Muscle of leg (tissue), 11 donors: Measurements from ENCODE around the gene IL17REL. TPM values are rescaled to one million over a fixed set of nuclear protein-coding genes. Genes with fewer than 3 reads are reported as not detected.
"Not testable (repeated sequence)": the region's sequence is repeated elsewhere in the genome, so short reads cannot be mapped to it uniquely, and the experiment has no call there.

Source experiments
- DNase-seq: peaks from one replicate; pipeline ENCODE4 v3.0.0; 2013
- H3K27ac ChIP-seq: one replicate; pipeline ENCODE4 v1.5.1; 2013; ENCODE audit warnings: mild to moderate bottlenecking, low read length, control low read depth
- H3K27me3 ChIP-seq: one replicate; pipeline ENCODE4 v1.6.1; 2013; ENCODE audit warnings: low read length; ENCODE audit not compliant: control insufficient read depth, insufficient read depth
- H3K36me3 ChIP-seq: one replicate; pipeline ENCODE4 v1.6.1; 2013; ENCODE audit warnings: low read length; ENCODE audit not compliant: control insufficient read depth, insufficient read depth
- H3K4me1 ChIP-seq: one replicate; pipeline ENCODE4 v1.6.1; 2013; ENCODE audit warnings: low read length; ENCODE audit not compliant: control insufficient read depth, insufficient read depth
- H3K4me3 ChIP-seq: one replicate; pipeline ENCODE4 v1.5.1; 2013; ENCODE audit warnings: low read length, control low read depth
- H3K9me3 ChIP-seq: replicated peaks from 2 replicates; pipeline ENCODE4 v1.6.1; 2013; ENCODE audit warnings: low read depth, low read length; ENCODE audit not compliant: control insufficient read depth
- WGBS: methylation state at CpG from one replicate; pipeline ENCODE4 v1.1.5; 2013; ENCODE audit warnings: missing lambda C conversion rate; ENCODE audit not compliant: insufficient coverage; 5-methylcytosine and 5-hydroxymethylcytosine counted together
- polyA plus RNA-seq, 8 donors: library from polyadenylated mRNA; unstranded; fragments of 120-200 nt; gene quantifications; one replicate each; pipeline versions ENCODE4 v1.2.1 to v1.2.3, GENCODE V29; 2013; ENCODE audit warnings: inconsistent platforms in 1 of 8, low replicate concordance in 1 of 8; ENCODE audit not compliant: insufficient read length in 8 of 8, insufficient read depth in 1 of 8
- total RNA-seq: library from RNA; stranded (reverse); fragments of 120-200 nt; gene quantifications from one replicate; pipeline ENCODE4 v1.2.4, GENCODE V29; 2013

IL17REL gene
- total and polyA plus RNA-seq, 9 donors = 0.05 TPM; not detected in 8

- no peaks in the 10 kb centered on the region for H3K36me3 ChIP-seq
- H3K4me3 ChIP-seq = no peak overlapping the region
- DNase-seq = no peak
- peaks cover 2% of the 10 kb centered on the region for H3K4me1 ChIP-seq
- H3K27ac ChIP-seq = no peak overlapping the region
- peaks cover 7% of the 10 kb centered on the region for H3K9me3 ChIP-seq
- 81% methylated on average over 3 of the region's 3 CpGs for WGBS
- peaks cover 10% of the 10 kb centered on the region for H3K27me3 ChIP-seq
Observed at GRCh38 chr22:49995041-49995360, 17.6 kb downstream of the IL17REL start.

GRCh38 chr22:49994361-49995040, 18.1 kb downstream of the IL17REL start:
- peaks cover 7% of the 10 kb centered on the region for H3K9me3 ChIP-seq
- H3K4me1 ChIP-seq = peaks cover 2% of the 10 kb centered on the region
- no peak for DNase-seq
- no peak overlapping the region for H3K27ac ChIP-seq
- 78% methylated on average over 20 of the region's 21 CpGs for WGBS
- H3K27me3 ChIP-seq = peaks cover 7% of the 10 kb centered on the region
- no peak overlapping the region for H3K4me3 ChIP-seq
- no peaks in the 10 kb centered on the region for H3K36me3 ChIP-seq

GRCh38 chr22:49993649-49994360, 18.8 kb downstream of the IL17REL start:
- Histone ChIP-seq H3K9me3 (peaks cover 7% of the 10 kb centered on the region), H3K27ac (no peak overlapping the region), H3K4me1 (peaks cover 2% of the 10 kb centered on the region), H3K27me3 (peaks cover 2% of the 10 kb centered on the region), H3K4me3 (no peak overlapping the region), H3K36me3 (no peaks in the 10 kb centered on the region)
- 64% methylated on average over 8 of the region's 11 CpGs for WGBS
- DNase-seq = no peak

GRCh38 chr22:49992921-49993648, 19.5 kb downstream of the IL17REL start:
- peaks cover 2% of the 10 kb centered on the region for H3K4me1 ChIP-seq
- no peaks in the 10 kb centered on the region for H3K36me3 ChIP-seq
- no peak for DNase-seq
- 29% methylated on average over 16 of the region's 23 CpGs for WGBS
- H3K9me3 ChIP-seq = peaks cover 7% of the 10 kb centered on the region
- no peak overlapping the region for H3K4me3 ChIP-seq
- H3K27me3 ChIP-seq = peaks cover 2% of the 10 kb centered on the region
- H3K27ac ChIP-seq = no peak overlapping the region

GRCh38 chr22:49991907-49992533, 20.5 kb downstream of the IL17REL start:
- Histone ChIP-seq H3K27me3 (peaks cover 4% of the 10 kb centered on the region), H3K9me3 (peaks cover 7% of the 10 kb centered on the region), H3K4me3 (no peak overlapping the region), H3K36me3 (no peaks in the 10 kb centered on the region), H3K4me1 (peaks cover 2% of the 10 kb centered on the region), H3K27ac (no peak overlapping the region)
- 81% methylated on average over 4 of the region's 7 CpGs for WGBS
- no peak for DNase-seq

GRCh38 chr22:49991167-49991566, 21.4 kb downstream of the IL17REL start:
- H3K27me3 ChIP-seq = peaks cover 4% of the 10 kb centered on the region
- no CpG with 5 or more reads among the region's 6 CpGs for WGBS
- H3K36me3 ChIP-seq = no peaks in the 10 kb centered on the region
- H3K4me3 ChIP-seq = no peak overlapping the region
- H3K4me1 ChIP-seq = peaks cover 2% of the 10 kb centered on the region
- peaks cover 11% of the 10 kb centered on the region for H3K9me3 ChIP-seq
- DNase-seq = no peak
- H3K27ac ChIP-seq = no peak overlapping the region

GRCh38 chr22:49989826-49990225, 22.7 kb downstream of the IL17REL start:
- not testable (repeated sequence) for H3K4me1 ChIP-seq, H3K36me3 ChIP-seq, DNase-seq, H3K4me3 ChIP-seq, H3K27ac ChIP-seq, H3K27me3 ChIP-seq
- 83% methylated on average over 16 of the region's 24 CpGs for WGBS
- peaks cover 17% of the 10 kb centered on the region for H3K9me3 ChIP-seq

- no CpG with 5 or more reads among the region's 2 CpGs for WGBS
- Histone ChIP-seq H3K4me1 (no peaks in the 10 kb centered on the region), H3K9me3 (peaks cover 16% of the 10 kb centered on the region), H3K27me3 (peaks cover 29% of the 10 kb centered on the region), H3K27ac (no peak overlapping the region), H3K36me3 (no peaks in the 10 kb centered on the region), H3K4me3 (no peak overlapping the region)
- DNase-seq = no peak
Observed at GRCh38 chr22:49986325-49986724, 26.2 kb downstream of the IL17REL start.

GRCh38 chr22:49983148-49984042, 29.2 kb downstream of the IL17REL start:
- H3K36me3 ChIP-seq = no peaks in the 10 kb centered on the region
- H3K4me1 ChIP-seq = no peaks in the 10 kb centered on the region
- 4% methylated on average over 83 of the region's 90 CpGs for WGBS
- no peak overlapping the region for H3K27ac ChIP-seq
- H3K27me3 ChIP-seq = peaks cover 29% of the 10 kb centered on the region
- H3K9me3 ChIP-seq = peaks cover 14% of the 10 kb centered on the region
- no peak overlapping the region for H3K4me3 ChIP-seq
- no peak for DNase-seq
